NCI-H187 (cell line): ENCODE measurements around the gene NOCT.
"Not testable (repeated sequence)": the region's sequence is repeated elsewhere in the genome, so short reads cannot be mapped to it uniquely, and the experiment has no call there.

Experiments
- DNase-seq, 2 experiments: peaks; one replicate each; lab custom pipeline; 2025; lab: John Stamatoyannopoulos, UW

The NOCT gene

DNA sequence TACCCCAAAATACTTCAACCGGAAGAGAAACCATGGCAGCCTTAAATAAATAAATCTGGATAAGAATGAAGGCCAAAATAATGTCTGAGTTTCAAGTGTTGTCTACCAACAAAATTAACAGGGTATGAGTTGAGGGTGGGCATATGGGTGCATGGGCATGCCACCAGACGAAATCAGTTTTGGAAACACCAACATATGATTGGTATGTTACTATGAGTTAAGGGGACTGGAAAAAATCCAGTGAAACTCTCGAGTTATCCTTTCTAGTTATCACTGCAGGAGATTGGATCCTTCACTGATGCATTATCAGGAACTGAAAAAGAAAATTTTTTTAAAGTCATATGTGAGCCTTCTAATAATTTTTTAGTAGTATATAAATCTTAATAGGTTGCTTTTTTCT lies 32.4 kb downstream of the NOCT start:
- no peak for DNase-seq

DNA sequence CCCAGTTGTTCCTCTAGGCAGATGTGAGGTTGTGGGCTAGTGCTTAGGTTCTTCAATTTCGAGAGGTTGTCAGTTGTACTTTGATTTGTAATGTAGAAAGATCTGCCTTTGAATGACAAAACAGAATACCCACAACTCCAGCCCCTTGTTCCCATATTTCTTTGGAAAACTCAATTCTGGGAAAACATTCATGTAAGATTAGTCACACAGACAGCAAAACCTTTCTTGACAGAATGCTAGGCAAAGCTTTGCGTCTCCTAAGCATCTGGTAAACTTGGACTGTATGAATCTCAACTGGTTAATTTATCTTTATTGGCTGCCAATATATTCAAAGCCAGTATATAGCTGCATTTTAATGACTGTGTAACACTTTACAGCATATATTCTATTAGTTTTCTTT lies 34.9 kb downstream of the NOCT start:
- no peak for DNase-seq

DNA sequence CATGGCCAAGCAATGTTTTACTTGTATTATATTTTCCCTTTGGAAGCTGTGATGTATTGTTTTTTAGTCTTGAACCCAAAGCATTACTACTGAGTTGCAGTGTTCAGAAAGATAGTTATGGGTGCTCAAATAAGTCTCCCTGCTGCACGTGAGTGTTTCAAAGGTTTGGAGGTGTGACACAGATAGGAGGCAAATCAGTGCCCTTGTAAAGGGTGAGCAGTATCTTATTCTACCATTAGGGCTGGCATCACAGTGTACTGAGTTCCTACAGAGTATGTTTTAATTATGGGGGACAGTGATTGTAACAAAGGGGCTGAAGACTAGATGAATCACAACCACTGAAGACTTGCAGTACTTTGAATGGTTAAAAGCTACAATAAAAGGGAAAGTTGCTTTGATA lies 38.3 kb downstream of the NOCT start:
- no peak for DNase-seq

DNA sequence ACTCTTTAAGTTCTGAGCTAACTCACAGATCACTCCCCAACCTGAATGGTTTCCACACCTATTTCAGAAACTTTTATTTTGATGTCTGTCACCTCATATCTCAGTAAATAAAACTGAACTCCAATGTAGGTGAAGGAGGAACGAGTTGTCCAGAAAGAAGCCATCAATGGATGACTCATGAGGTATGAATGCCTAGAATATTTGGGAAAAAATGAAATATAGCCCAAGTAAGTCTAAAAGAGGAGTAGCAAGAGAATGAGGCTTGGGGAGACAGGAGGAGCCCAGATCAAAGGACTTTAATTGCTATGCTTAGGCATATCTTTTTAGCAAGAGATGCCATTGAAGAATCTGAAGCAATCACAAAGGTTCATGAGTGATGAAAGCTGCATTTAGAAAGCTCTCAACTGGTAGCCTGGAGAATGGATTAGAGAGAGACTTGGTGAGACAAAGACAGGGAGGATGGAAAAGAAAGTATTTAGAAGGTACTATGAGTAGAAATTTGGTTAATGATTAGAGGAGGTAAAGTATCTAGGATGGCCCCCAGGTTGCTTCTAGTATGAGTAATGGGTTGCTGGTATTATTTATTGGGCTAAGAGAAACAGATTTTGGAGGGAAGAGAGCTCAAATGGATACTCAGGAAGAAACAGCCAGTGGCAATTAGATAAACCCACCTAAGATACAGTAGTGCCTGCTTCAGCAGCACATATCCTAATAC lies 39.4 kb downstream of the NOCT start:
- no peak for DNase-seq

DNA sequence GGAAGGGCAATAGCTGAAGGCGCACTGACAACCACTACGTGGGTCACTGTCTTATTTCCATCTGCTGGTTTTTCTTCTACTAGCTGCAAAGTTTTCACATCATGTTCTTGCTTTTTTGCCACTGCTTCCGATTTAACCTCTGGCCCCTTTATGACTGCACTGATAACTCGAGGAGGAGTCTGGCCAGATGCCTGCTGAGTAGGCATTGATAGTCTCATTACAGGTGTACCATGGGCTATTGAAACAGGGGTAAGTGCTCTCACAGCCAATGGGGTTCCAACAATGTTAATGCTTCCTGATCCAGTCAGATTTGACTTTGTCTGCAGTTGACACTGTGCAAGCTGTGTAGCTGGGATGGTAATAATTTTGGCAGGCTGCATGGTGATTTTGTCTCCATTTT lies 43.4 kb downstream of the NOCT start:
- DNase-seq = not testable (repeated sequence)

DNA sequence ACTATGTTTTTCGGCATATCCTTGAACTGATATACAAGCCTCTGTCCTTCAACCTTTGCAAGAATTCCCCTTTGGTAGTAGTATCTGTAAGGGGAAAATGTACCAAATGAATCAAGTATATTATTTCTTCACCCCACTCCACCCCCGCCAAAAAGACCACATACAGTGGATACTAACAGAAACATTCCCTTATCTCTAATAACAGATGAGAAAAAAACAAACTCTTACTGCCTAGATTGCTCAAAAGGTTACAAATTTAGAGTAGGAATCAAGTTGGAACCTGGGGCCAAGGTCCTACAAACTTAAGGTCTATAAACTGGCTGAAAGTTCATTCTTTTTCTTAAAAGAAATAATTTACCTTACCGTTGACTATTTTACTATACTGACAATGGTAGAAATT lies 45.0 kb downstream of the NOCT start:
- DNase-seq = no peak

DNA sequence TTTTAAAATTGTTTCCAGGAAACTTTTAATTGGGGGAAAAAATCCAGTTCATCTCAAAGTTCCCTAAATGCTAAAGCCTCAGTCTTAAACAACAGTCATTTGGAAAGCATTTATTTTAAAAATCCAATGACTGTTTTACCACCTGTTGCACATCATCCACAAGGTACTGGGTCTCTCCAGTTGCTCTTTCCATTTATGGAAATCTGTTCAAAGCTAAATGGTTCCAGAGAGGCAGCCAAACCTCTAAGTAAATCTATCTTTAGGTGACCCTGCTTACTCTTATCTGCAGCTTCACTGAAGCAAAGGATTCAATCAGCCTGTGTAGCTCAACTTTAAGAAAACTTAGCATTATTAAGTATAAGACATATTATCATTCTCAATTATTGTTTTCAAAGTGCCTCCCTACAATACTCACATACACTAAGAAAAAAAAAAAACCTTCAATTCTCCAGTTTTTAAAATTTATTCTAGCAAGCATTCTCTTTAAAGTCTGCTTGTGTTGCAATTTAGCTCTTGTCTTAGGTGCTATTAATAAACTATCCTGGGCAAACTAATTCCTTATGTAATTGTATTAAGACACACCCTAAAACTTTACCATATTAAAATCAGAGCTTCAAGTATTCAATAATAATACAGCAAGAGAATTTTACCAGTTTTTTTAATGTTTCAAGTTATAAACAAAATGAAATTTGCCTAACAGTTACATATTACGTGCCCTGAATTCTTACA lies 60.6 kb downstream of the NOCT start:
- DNase-seq = no peak

DNA sequence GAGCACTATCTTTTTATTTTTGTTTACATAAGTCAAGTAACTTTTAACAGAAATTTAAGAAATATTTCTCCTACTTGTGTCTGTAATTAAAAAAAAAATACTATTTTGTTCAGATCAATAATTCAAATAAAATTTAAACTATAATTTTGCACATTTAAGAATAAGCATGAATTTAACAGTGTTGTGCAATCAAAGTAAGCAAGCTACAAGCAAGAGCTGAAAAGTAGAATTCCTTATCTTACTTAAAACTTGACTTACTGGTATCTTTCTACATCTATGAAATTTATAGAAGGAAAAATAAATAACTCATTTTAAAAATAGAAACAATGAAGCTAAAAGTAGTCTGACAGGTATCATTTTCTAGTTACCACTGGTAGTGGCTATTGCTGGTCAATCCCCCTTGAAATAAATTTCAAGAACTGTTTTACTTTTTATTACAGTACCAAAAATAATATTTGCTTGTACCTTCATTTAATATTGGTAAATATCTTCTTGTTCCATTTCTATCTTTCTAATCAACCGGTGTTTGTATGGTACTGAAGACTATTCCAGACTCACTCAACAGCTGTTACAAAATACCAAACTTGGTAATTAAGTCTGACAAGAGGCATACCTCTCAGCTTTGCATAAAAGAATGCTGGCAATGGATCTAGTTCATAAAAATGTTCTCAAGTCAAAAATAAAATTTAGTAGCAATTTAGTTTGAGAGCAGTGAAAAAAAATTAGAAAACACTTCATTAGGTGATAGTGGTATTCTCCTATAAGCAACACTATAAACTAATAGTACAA lies 62.2 kb downstream of the NOCT start:
- no peak for DNase-seq

DNA sequence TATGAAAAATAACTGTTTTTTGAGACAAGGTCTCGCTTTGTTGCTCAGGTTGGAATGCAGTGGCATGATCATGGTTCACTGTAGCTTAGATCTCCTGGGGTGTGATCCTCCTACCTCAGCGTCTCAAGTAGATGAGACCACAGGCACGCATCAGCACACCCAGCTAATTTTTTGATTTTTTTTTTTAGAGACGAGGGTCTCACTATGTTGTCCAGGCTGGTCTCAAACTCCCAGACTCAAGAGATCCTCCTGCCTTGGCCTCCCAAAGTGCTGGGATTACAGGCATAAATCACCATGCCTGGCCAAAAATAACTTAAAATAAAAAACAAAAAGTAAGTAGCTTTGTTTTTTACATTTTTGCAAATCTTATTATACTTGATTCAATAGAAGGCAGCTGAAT lies 63.3 kb downstream of the NOCT start:
- DNase-seq = no peak

DNA sequence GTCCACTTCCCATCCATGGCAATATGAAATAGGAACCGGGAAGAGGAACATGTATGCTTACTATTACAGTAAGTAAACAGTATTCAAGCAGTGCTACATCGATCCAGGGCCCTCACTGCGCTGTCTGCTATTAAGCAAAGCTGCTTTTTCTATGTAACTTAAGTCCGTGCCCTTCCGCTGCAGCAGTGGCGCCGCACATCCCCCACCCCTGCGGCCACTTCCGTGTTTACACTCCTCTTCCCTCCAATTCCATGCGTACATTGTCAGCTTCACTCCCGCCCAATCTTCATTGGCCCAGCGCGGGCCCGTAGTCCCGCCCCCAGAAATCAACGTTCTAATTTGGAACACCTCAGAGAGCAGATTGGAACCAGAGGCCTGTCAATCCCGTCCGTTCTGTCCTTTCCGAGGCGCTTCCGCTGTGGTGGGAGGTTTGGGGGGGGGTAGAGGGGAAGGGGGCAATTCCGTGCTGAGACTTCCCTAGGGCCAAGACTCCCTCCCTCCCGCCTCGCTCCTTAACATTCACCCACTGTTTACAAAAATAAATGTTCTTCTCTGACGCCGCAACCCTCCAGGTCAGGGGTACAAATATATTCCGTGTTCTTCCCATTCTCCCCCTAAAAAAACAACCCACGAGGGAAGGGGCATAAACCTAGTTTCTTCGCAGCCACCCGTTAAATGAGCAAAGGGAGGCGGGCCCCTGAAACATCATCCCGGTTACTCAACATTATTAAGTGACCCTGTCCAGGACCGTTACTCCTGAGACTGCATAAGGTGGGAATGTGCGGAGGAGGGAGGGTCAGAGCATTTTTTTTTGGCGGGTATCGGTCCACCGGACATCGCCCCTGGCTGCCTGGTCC lies 67.4 kb downstream of the NOCT start:
- peak; percentile 56 to 83 for DNase-seq

DNA sequence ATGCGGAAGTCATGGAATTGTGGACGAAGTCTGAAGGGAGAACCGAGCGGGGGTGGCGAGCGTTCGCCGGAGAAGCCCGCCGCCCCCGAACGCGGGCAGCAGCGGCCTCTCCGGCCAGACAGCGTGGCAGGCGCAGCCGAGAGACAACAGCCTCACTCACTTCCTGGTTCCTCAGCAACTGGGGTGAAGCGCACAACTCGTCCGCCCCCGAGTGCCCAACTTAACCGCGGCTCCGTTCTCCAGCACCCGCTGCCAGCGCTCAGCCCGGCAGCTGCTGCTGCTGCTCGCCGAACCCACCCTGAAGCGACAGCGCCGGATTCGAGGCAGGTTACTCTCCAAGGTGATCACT lies 68.0 kb downstream of the NOCT start:
- DNase-seq = peak in 1 of 2 experiments; percentile 27

DNA sequence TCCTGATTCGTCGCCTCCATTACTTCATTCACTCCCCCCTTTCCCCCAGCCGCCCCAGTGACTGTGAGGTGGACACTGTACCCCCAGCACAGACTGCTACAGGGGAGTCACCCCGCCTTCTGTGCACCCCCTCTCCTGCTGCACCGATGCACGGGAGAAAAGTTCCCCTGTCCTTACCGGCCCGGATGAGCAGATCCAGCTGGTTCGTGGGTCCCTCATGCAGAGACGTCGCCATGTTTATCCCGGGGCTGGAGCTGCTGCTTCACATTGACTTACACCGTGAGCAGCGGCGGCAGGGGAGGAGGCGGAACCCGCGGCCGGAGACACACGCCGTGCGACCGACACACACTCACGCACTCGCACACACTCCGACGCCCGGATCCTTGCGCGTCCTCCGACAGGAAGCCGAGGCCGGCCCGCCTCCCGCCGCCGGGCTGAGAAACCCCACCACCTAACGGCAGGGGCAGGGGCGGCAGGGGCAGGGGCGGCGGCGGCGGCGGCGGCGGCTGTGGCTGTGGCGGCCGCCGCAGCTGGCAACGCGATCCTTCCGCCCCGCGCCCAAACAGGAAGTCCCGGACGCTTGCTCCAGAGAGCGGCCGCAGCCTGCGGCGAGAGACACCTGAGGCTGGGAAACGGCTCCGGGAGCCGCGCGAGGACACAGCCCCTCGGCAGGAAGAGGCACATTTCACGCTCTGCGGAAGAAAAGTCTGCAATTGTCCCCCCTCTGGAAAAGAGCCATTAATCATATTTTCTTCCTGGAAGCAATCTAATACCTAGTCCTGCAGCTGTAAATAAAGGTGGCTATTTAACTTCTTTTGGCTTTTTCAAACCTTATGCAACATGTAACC lies 68.6 kb downstream of the NOCT start:
- DNase-seq = peak; percentile 27 to 66

DNA sequence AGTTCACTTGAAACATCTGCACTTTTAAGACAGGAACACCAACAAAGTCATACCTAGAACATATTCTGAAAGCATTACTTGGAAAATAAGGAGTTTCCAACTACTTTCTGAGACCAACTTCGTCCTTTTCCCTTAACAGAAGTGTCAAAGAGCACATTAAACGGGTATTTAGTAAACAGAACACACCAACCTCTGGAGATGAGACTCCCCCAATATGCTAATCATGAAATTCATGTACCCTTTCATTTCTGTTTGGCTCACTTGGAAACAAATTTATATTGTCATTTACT lies 69.2 kb downstream of the NOCT start:
- no peak for DNase-seq

DNA sequence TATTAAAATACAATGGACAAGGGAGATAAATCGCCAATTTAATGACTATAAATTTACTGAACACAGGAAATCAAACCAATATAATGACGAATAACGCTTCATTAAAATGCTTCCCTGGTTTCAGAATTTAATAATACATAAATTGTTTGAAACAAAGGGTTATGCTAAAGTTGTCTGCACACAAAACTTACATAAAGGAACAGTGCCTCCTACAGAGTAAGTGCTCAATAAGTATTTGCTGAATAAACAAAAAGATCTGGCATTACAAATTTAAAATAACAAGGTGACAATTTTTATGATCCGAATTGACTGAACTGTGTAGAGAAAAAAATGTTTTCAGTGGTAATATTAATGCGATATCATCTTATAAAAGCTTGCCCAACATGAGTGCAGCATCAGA lies 69.6 kb downstream of the NOCT start:
- DNase-seq = no peak

DNA sequence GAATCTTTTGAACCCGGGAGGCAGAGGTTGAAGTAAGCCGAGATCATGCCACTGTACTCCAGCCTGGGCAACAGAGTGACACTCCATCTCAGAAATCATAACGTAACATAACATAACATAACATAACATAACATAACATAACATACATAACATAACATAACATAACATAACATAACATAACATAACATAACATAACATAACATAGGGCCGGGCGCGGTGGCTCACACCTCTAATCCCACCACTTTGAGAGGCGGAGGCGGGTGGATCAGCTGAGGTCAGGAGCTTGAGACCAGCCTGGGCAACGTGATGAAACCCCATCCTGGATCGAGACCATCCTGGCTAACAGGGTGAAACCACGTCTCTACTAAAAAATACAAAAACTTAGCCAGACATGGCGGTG lies 76.7 kb downstream of the NOCT start:
- DNase-seq = no peak
